OCI-LY3 (cell line): ENCODE results near the gene HEXIM1.

ENCODE experiments used
- H2AFZ ChIP-seq: fragments of 200-600, 300-600 bp; shearing (Covaris generic); 2 replicates; pipeline ENCODE4 v1.6.0; 2014; ENCODE audit warnings: antibody characterized with exemption, low read depth, low read length
- H3K27ac ChIP-seq: fragments of 200-600, 300-600 bp; sonication (generic); 2 replicates; pipeline ENCODE4 v1.5.1; 2014; ENCODE audit warnings: mild to moderate bottlenecking, low read length, moderate library complexity, mixed read lengths
- H3K27me3 ChIP-seq: fragments of 200-600, 300-600 bp; sonication (generic); 2 replicates; pipeline ENCODE4 v1.6.1; 2014; ENCODE audit warnings: low read depth, low read length, mixed read lengths
- H3K36me3 ChIP-seq: fragments of 200-600, 300-600 bp; sonication (generic); replicated peaks from 2 replicates; pipeline ENCODE3; 2014; ENCODE audit warnings: low read depth, low read length, mixed read lengths
- H3K4me1 ChIP-seq: fragments of 300-600, 200-600 bp; sonication (generic); 2 replicates; pipeline ENCODE4 v1.6.1; 2014; ENCODE audit warnings: low read length, mixed read lengths
- H3K4me2 ChIP-seq: fragments of 200-600, 300-600 bp; sonication (generic); 2 replicates; pipeline ENCODE4 v1.6.1; 2014; ENCODE audit warnings: low read length, mixed read lengths
- H3K4me3 ChIP-seq: fragments of 300-600, 200-600 bp; sonication (generic); 2 replicates; pipeline ENCODE4 v1.5.1; 2014; ENCODE audit warnings: antibody characterized with exemption, mild to moderate bottlenecking, low read length, moderate library complexity
- H3K79me2 ChIP-seq: fragments of 300-600, 200-600 bp; shearing (Covaris generic); 2 replicates; pipeline ENCODE4 v1.6.1; 2014; ENCODE audit warnings: mild to moderate bottlenecking, low read length, mixed read lengths
- H3K9ac ChIP-seq: fragments of 300-600, 200-600 bp; shearing (Covaris generic); 2 replicates; pipeline ENCODE4 v1.6.0; 2014; ENCODE audit warnings: mild to moderate bottlenecking, low read length, moderate library complexity
- H3K9me3 ChIP-seq: fragments of 200-600, 300-600 bp; shearing (Covaris generic); 2 replicates; pipeline ENCODE4 v1.6.1; 2014; ENCODE audit warnings: low read length, mixed read lengths; ENCODE audit not compliant: insufficient read depth
- H4K20me1 ChIP-seq: fragments of 200-600, 300-600 bp; sonication (generic); 2 replicates; pipeline ENCODE4 v1.6.1; 2016; ENCODE audit warnings: low read length, mixed read lengths; ENCODE audit not compliant: insufficient read depth
- EZH2phosphoT487 ChIP-seq: fragments of 200-600 bp; shearing (Covaris generic); IDR thresholded peaks from 2 replicates; pipeline ENCODE4 v1.6.1; 2018; ENCODE audit warnings: antibody characterized with exemption, mixed run types, low read depth
- TF ChIP-seq, protein P1 (sequence below): fragments of 200-600, 300-600 bp; sonication (generic); IDR thresholded peaks from 2 replicates; pipeline ENCODE4 v1.5.1; 2014; ENCODE audit warnings: antibody characterized with exemption, low read length, low read depth

The HEXIM1 gene

GRCh38 chr17:45107293-45108010, 40.8 kb upstream of the HEXIM1 start:
- no peak for TF ChIP-seq EZH2phosphoT487
- TF ChIP-seq, protein P1, sequence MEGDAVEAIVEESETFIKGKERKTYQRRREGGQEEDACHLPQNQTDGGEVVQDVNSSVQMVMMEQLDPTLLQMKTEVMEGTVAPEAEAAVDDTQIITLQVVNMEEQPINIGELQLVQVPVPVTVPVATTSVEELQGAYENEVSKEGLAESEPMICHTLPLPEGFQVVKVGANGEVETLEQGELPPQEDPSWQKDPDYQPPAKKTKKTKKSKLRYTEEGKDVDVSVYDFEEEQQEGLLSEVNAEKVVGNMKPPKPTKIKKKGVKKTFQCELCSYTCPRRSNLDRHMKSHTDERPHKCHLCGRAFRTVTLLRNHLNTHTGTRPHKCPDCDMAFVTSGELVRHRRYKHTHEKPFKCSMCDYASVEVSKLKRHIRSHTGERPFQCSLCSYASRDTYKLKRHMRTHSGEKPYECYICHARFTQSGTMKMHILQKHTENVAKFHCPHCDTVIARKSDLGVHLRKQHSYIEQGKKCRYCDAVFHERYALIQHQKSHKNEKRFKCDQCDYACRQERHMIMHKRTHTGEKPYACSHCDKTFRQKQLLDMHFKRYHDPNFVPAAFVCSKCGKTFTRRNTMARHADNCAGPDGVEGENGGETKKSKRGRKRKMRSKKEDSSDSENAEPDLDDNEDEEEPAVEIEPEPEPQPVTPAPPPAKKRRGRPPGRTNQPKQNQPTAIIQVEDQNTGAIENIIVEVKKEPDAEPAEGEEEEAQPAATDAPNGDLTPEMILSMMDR, result no peak
- no peaks in the 10 kb centered on the region for H3K27me3 ChIP-seq
- H3K9me3 ChIP-seq, result no peaks in the 10 kb centered on the region
- H4K20me1 ChIP-seq, result no peaks in the 10 kb centered on the region
- H3K79me2 ChIP-seq, result no peaks in the 10 kb centered on the region
- no peak overlapping the region for H3K4me3 ChIP-seq
- no peak overlapping the region for H3K4me2 ChIP-seq
- H3K36me3 ChIP-seq, result peaks cover 58% of the 10 kb centered on the region
- peaks cover 7% of the 10 kb centered on the region; the same call in 1 of the 2 replicates for H3K4me1 ChIP-seq
- H3K27ac ChIP-seq, result no peak overlapping the region
- H2AFZ ChIP-seq, result no peak overlapping the region
- H3K9ac ChIP-seq, result no peak overlapping the region

DNA sequence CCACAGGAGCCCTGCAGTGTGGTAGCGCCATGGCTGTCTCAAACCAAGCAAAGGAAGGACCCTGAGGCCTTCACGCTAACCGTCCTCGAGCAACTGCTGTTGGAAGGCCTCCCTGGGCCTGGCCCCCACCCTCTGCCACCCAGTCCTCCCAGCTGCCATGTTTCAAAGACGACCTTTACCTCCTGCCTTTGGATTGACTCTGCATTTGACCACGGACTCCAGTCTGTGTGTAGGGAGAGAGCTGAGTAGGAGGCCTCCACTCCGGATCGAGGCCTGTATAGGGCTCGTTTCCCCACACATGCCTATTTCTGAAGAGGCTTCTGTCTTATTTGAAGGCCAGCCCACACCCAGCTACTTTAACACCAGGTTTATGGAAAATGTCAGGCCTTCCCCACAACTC, 40.2 kb upstream of the HEXIM1 start:
- Histone ChIP-seq H3K27ac (no peak overlapping the region), H3K79me2 (no peaks in the 10 kb centered on the region), H3K27me3 (no peaks in the 10 kb centered on the region), H3K4me1 (peaks cover 7% of the 10 kb centered on the region; the same call in 1 of the 2 replicates), H3K36me3 (peaks cover 52% of the 10 kb centered on the region), H2AFZ (no peak overlapping the region), H4K20me1 (no peaks in the 10 kb centered on the region), H3K4me3 (no peak overlapping the region), H3K9ac (no peak overlapping the region), H3K4me2 (no peak overlapping the region), H3K9me3 (no peaks in the 10 kb centered on the region)
- TF ChIP-seq, protein P1, result no peak
- TF ChIP-seq EZH2phosphoT487, result no peak

GRCh38 chr17:45108595-45109521, 39.4 kb upstream of the HEXIM1 start:
- peaks cover 7% of the 10 kb centered on the region; the same call in 1 of the 2 replicates for H3K4me1 ChIP-seq
- no peaks in the 10 kb centered on the region for H4K20me1 ChIP-seq
- no peak overlapping the region for H3K27ac ChIP-seq
- no peak overlapping the region for H3K9ac ChIP-seq
- no peak overlapping the region for H3K4me2 ChIP-seq
- TF ChIP-seq, protein P1, result no peak
- no peak for TF ChIP-seq EZH2phosphoT487
- H3K27me3 ChIP-seq, result no peaks in the 10 kb centered on the region
- H3K4me3 ChIP-seq, result no peak overlapping the region
- H3K79me2 ChIP-seq, result no peaks in the 10 kb centered on the region
- peaks cover 44% of the 10 kb centered on the region for H3K36me3 ChIP-seq
- H3K9me3 ChIP-seq, result no peaks in the 10 kb centered on the region
- no peak overlapping the region for H2AFZ ChIP-seq
